GM23338 (cell line): ENCODE results near the gene CAMSAP2. TPM values are rescaled to one million over a fixed set of nuclear protein-coding genes. Genes with fewer than 3 reads are reported as not detected.

Experiments used
- ATAC-seq: fragments of 200-7000 bp; cut with Tn5 transposase; 3 replicates; pipeline ENCODE4 v1.9.1; 2020
- DNase-seq: peaks from one replicate; pipeline ENCODE4 v3.0.0-alpha.2; 2015; ENCODE audit warnings: low spot score
- H2AFZ ChIP-seq: fragments of 200-600 bp; sonication (generic); 2 replicates; pipeline ENCODE4 v1.8.0; 2016; ENCODE audit warnings: antibody characterized with exemption, mild to moderate bottlenecking, moderate library complexity
- H3F3A ChIP-seq: fragments of 200-600 bp; sonication (generic); replicated peaks from 2 replicates; pipeline ENCODE4 v1.8.0; 2017; ENCODE audit warnings: antibody characterized with exemption, mixed run types, low read depth
- H3K27ac ChIP-seq: fragments of 200-600 bp; sonication (generic); 2 replicates; pipeline ENCODE4 v1.6.1; 2016; ENCODE audit warnings: low read depth
- H3K27me3 ChIP-seq: fragments of 200-600 bp; sonication (generic); 2 replicates; pipeline ENCODE4 v1.8.0; 2016; ENCODE audit warnings: mild to moderate bottlenecking, mixed run types, moderate library complexity; ENCODE audit not compliant: insufficient read depth
- H3K36me3 ChIP-seq: fragments of 200-600 bp; sonication (generic); 2 replicates; pipeline ENCODE4 v1.8.0; 2016; ENCODE audit warnings: mild to moderate bottlenecking; ENCODE audit not compliant: insufficient read depth
- H3K4me1 ChIP-seq: fragments of 200-600 bp; sonication (generic); 2 replicates; pipeline ENCODE4 v1.8.0; 2016; ENCODE audit warnings: mild to moderate bottlenecking, moderate library complexity; ENCODE audit not compliant: insufficient read depth
- H3K4me2 ChIP-seq: fragments of 200-600 bp; sonication (generic); 2 replicates; pipeline ENCODE4 v1.7.1; 2017; ENCODE audit warnings: mixed run types
- H3K4me3 ChIP-seq: fragments of 200-600 bp; sonication (generic); 2 replicates; pipeline ENCODE4 v1.6.1; 2016; ENCODE audit warnings: mixed run types
- H3K79me2 ChIP-seq: fragments of 200-600 bp; sonication (generic); replicated peaks from 2 replicates; pipeline ENCODE4 v1.8.0; 2017; ENCODE audit warnings: mild to moderate bottlenecking; ENCODE audit not compliant: insufficient read depth
- H3K9me2 ChIP-seq: fragments of 200-600 bp; sonication (generic); 2 replicates; pipeline ENCODE4 v1.8.0; 2017; ENCODE audit not compliant: insufficient read depth
- H4K20me1 ChIP-seq: fragments of 200-600 bp; sonication (generic); replicated peaks from 2 replicates; pipeline ENCODE4 v1.8.0; 2017; ENCODE audit warnings: mild to moderate bottlenecking; ENCODE audit not compliant: insufficient read depth
- H3K27ac Mint-ChIP-seq: 2 replicates; pipeline ENCODE4 v1.8.0; 2020; ENCODE audit warnings: inconsistent platforms, mild to moderate bottlenecking, moderate library complexity, mixed read lengths
- H3K27me3 Mint-ChIP-seq: 3 replicates; pipeline ENCODE4 v1.8.0; 2022; ENCODE audit warnings: low read depth, mild to moderate bottlenecking, moderate library complexity, mixed read lengths, inconsistent platforms; ENCODE audit not compliant: insufficient read depth, poor library complexity
- H3K36me3 Mint-ChIP-seq: 3 replicates; pipeline ENCODE4 v1.8.0; 2021; ENCODE audit warnings: low read depth, mild to moderate bottlenecking, inconsistent platforms, moderate library complexity, mixed read lengths
- H3K4me1 Mint-ChIP-seq: 3 replicates; pipeline ENCODE4 v1.8.0; 2020; ENCODE audit warnings: mild to moderate bottlenecking, inconsistent platforms, mixed read lengths
- H3K4me3 Mint-ChIP-seq: 3 replicates; pipeline ENCODE4 v1.8.0; 2021; ENCODE audit warnings: moderate library complexity, mild to moderate bottlenecking, inconsistent platforms, mixed read lengths
- H3K9me3 Mint-ChIP-seq: 3 replicates; pipeline ENCODE4 v1.8.0; 2020; ENCODE audit warnings: moderate library complexity, mild to moderate bottlenecking, inconsistent platforms, mixed read lengths
- CREB1 ChIP-seq: fragments of 250-450 bp; sonication (Bioruptor Pico); IDR thresholded peaks from 2 replicates; pipeline ENCODE4 v1.5.0; 2020; ENCODE audit warnings: low read depth, mild to moderate bottlenecking, moderate library complexity
- ETS1 ChIP-seq: IDR thresholded peaks from 2 replicates; pipeline ENCODE4 v1.6.1; 2016; ENCODE audit warnings: antibody characterized with exemption
- EZH2 ChIP-seq: fragments of 200-600 bp; sonication (generic); IDR thresholded peaks from one replicate; pipeline ENCODE4 v1.8.0; 2017; ENCODE audit warnings: antibody characterized with exemption, mild to moderate bottlenecking, low read depth; ENCODE audit not compliant: unreplicated experiment
- EZH2phosphoT487 ChIP-seq: fragments of 200-600 bp; sonication (generic); IDR thresholded peaks from one replicate; pipeline ENCODE4 v1.8.1; 2018; ENCODE audit warnings: antibody characterized with exemption; ENCODE audit not compliant: unreplicated experiment
- JUNB ChIP-seq: IDR thresholded peaks from one replicate; pipeline ENCODE4 v1.6.1; 2016; ENCODE audit warnings: antibody characterized with exemption; ENCODE audit not compliant: unreplicated experiment
- STAT1 ChIP-seq: IDR thresholded peaks from one replicate; pipeline ENCODE4 v1.6.1; 2016; ENCODE audit warnings: antibody characterized with exemption; ENCODE audit not compliant: unreplicated experiment
- ZNF462 ChIP-seq: fragments of 250-450 bp; sonication (Bioruptor Pico); IDR thresholded peaks from 2 replicates; pipeline ENCODE4 v1.5.0; 2020; ENCODE audit warnings: mild to moderate bottlenecking, moderate library complexity
- polyA plus RNA-seq: library from polyadenylated mRNA; unstranded; fragments of >200 nt; fragmentation: Nextera tagmentation; extraction: Ambion mirVana; gene quantifications from 2 replicates; pipeline ENCODE4 v1.2.1, GENCODE V29; 2016
- total RNA-seq: library from RNA; depleted of rRNA; stranded (reverse); fragments of >200 nt; shearing (Covaris generic); gene quantifications from 2 replicates; pipeline ENCODE4 v1.2.3, GENCODE V29; 2014
- TF ChIP-seq, protein P1 (sequence below), 2 experiments: fragments of 200-600 bp in 1 of 2; sonication (generic) in 1 of 2; conservative IDR thresholded peaks; 2 replicates each; pipeline versions ENCODE4 v1.5.1 to v1.6.1; 2016 to 2017; ENCODE audit warnings: antibody characterized with exemption in 2 of 2, low read depth in 2 of 2, mild to moderate bottlenecking in 2 of 2, moderate library complexity in 1 of 2

The CAMSAP2 gene
- total and polyA plus RNA-seq, 2 experiments from 2014 or later, result 9.1 to 21.3 TPM

DNA sequence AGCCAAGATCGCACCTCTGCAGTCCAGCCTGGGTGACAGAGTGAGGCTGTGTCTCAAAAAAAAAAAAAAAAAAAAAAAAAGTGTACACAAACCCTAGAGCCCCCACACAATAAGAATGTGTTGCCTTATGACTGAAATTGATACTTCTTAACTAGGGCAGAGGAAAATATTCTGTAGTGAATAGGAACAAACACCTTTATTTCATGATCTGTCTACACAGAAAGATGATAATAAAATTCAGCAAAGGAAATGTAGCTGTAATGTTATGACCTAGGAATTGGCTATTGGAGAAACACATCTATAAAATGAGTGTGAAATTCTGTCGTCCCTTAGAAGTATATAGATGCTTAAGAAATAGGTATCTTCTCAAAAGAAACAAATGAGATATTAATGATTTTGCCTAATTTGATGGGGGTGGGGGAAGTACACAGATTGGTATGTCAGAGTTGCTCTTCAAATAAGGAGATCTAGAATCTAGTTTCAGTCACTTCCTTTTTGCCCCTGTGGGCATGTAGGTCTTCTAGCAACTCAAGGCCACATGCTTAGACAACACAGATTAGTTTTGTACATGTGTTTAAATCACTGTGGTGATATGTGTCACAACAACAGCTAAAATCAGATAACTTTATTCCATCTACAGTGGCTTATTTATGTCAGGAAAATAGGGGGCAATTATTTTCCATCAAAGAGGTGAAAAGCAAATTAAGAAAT, 123.4 kb downstream of the CAMSAP2 start:
- peaks cover 5% of the 10 kb centered on the region; the same call in 1 of the 2 replicates for H3K4me1 ChIP-seq
- TF ChIP-seq JUNB (no peak), ETS1 (no peak), CREB1 (no peak), EZH2 (no peak), EZH2phosphoT487 (no peak), ZNF462 (CRISPR knock-in tag) (no peak), STAT1 (no peak)
- TF ChIP-seq, protein P1, sequence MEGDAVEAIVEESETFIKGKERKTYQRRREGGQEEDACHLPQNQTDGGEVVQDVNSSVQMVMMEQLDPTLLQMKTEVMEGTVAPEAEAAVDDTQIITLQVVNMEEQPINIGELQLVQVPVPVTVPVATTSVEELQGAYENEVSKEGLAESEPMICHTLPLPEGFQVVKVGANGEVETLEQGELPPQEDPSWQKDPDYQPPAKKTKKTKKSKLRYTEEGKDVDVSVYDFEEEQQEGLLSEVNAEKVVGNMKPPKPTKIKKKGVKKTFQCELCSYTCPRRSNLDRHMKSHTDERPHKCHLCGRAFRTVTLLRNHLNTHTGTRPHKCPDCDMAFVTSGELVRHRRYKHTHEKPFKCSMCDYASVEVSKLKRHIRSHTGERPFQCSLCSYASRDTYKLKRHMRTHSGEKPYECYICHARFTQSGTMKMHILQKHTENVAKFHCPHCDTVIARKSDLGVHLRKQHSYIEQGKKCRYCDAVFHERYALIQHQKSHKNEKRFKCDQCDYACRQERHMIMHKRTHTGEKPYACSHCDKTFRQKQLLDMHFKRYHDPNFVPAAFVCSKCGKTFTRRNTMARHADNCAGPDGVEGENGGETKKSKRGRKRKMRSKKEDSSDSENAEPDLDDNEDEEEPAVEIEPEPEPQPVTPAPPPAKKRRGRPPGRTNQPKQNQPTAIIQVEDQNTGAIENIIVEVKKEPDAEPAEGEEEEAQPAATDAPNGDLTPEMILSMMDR (conservative IDR thresholded peaks at IDR 0.05; ENCODE audit: low read depth in 2 of 2), result no peak
- no peak overlapping the region for H3K27ac Mint-ChIP-seq
- H3K27me3 Mint-ChIP-seq, result peaks cover 4% of the 10 kb centered on the region
- H3K27me3 ChIP-seq, result no peaks in the 10 kb centered on the region
- H2AFZ ChIP-seq, result no peak overlapping the region
- H4K20me1 ChIP-seq, result no peaks in the 10 kb centered on the region
- H3K79me2 ChIP-seq, result no peaks in the 10 kb centered on the region
- no peak for ATAC-seq
- no peaks in the 10 kb centered on the region for H3K9me3 Mint-ChIP-seq
- no peak overlapping the region for H3K4me3 Mint-ChIP-seq
- 0 out of 2 replicates have a peak overlapping the region, but pooled peaks have one; percentile 11 for H3K27ac ChIP-seq
- H3K4me3 ChIP-seq, result no peak overlapping the region
- H3F3A ChIP-seq, result no peaks in the 10 kb centered on the region
- peaks cover 2% of the 10 kb centered on the region; the same call in 2 of the 3 replicates for H3K36me3 Mint-ChIP-seq
- no peaks in the 10 kb centered on the region for H3K36me3 ChIP-seq
- no peaks in the 10 kb centered on the region for H3K9me2 ChIP-seq
- no peak overlapping the region for H3K4me2 ChIP-seq
- no peak for DNase-seq
- H3K4me1 Mint-ChIP-seq, result peaks cover 7% of the 10 kb centered on the region
